GM12865 (cell line): ENCODE results near the gene KCNA1.

Source experiments
- DNase-seq: peaks from one replicate; pipeline ENCODE4 v3.0.0; 2010; ENCODE audit warnings: low read depth
- H3K4me3 ChIP-seq: 2 replicates; pipeline ENCODE4 v1.5.1; 2011; ENCODE audit warnings: mild to moderate bottlenecking, low read depth, low read length, control low read depth
- TF ChIP-seq, protein P1 (sequence below): IDR thresholded peaks from 2 replicates; pipeline ENCODE4 v1.5.1; 2011; ENCODE audit warnings: low read length, control low read depth, low read depth, inconsistent platforms; ENCODE audit not compliant: insufficient read depth; ENCODE audit errors: missing control alignments

The KCNA1 gene

DNA sequence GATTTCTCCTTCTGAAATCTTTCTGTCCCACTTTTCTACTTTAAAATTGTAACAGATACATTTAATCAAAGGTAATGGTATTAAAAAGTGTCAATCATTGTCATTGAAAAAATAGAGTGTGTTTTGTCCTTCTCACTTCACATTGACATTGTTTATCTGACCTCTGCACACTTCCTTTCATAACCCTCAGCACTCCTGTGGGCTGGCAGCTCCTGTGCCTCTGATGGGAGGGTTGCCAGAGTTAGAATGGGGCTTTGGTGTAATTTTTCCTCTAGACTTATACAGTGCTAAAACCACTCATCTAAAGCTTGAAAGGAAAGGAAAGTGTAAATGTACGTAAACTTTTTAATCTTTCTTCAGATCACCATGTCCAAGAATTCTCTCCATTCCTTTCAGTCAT, 23.7 kb downstream of the KCNA1 start:
- no peak for DNase-seq
- TF ChIP-seq, protein P1, sequence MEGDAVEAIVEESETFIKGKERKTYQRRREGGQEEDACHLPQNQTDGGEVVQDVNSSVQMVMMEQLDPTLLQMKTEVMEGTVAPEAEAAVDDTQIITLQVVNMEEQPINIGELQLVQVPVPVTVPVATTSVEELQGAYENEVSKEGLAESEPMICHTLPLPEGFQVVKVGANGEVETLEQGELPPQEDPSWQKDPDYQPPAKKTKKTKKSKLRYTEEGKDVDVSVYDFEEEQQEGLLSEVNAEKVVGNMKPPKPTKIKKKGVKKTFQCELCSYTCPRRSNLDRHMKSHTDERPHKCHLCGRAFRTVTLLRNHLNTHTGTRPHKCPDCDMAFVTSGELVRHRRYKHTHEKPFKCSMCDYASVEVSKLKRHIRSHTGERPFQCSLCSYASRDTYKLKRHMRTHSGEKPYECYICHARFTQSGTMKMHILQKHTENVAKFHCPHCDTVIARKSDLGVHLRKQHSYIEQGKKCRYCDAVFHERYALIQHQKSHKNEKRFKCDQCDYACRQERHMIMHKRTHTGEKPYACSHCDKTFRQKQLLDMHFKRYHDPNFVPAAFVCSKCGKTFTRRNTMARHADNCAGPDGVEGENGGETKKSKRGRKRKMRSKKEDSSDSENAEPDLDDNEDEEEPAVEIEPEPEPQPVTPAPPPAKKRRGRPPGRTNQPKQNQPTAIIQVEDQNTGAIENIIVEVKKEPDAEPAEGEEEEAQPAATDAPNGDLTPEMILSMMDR = no peak
- no peak overlapping the region for H3K4me3 ChIP-seq

DNA sequence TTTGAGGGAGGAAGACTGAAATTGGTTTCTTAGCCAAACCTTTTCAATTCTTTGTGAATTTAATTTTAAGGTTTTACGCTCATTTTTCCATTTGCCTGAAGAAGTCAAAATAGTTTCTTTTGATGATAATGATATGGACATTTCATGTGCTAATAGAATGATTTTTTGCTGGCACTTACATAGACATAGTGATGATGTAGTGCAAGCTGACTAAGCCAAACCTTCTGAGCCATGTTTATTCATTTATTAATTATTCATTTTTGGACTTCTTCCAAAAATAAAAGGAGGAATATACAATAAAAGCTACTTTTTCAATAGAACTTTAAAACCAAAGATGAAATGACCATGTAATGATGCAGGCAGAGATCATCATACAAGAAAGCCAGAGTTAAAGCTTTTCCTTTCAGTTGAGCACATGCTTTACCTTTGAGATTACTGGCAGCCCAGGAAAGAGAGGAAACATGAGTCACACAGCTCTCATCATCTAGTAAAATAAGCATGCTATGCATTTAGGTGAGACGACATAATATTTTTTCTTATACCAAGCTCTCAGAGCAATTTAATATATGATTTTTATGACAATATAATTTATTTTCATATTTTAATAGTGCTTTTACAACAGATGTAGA, 24.8 kb downstream of the KCNA1 start:
- TF ChIP-seq, protein P1 = no peak
- no peak overlapping the region for H3K4me3 ChIP-seq
- DNase-seq = no peak

DNA sequence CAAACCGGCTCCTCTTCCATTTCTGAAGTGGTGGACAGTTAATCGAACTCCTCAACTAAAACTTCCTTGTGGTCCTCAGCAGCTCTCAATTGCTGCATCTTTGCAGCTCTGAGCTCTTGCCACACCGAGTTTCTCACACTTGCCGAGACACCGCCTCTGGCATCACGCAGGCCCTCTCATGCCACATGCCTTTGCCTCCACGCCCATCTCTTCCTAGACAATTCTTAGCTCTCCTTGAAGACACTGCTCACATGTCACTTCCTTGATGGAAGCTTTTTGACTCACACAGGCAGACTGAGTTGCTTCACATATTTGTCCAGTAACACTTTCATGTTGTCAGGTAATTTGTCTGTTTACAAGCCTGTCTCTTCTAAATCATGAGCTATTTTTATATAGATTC, 29.2 kb downstream of the KCNA1 start:
- no peak for DNase-seq
- no peak overlapping the region for H3K4me3 ChIP-seq
- TF ChIP-seq, protein P1 = no peak

DNA sequence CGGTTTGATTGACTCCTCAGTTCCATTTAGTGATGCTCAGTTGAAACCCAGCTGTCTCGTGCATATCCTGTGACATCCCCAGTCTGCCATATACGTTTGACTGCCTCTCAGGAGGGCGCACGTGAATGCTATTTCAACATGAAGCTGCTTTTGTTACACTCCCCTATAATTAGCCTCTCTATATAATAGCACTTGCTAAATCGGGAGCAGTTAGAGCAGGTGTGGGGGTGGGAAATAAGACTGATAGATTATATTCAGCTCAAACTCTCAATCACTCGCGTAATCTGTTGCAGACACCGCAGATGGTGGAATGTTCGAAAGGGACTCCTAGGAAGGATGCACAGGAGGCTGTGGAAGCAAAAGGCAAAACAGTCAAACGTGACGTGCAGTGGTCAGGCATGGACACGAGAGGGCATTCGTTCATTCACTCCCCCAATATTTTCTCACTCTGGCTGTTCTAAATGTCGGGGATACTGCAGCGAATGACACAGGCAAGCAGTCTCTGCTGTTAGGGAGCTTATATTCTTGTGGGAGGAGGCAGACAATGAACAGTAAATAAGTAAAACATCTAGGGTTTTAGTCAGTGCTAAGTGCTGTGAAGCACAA, 29.8 kb downstream of the KCNA1 start:
- TF ChIP-seq, protein P1 = no peak
- DNase-seq = no peak
- H3K4me3 ChIP-seq = no peak overlapping the region

DNA sequence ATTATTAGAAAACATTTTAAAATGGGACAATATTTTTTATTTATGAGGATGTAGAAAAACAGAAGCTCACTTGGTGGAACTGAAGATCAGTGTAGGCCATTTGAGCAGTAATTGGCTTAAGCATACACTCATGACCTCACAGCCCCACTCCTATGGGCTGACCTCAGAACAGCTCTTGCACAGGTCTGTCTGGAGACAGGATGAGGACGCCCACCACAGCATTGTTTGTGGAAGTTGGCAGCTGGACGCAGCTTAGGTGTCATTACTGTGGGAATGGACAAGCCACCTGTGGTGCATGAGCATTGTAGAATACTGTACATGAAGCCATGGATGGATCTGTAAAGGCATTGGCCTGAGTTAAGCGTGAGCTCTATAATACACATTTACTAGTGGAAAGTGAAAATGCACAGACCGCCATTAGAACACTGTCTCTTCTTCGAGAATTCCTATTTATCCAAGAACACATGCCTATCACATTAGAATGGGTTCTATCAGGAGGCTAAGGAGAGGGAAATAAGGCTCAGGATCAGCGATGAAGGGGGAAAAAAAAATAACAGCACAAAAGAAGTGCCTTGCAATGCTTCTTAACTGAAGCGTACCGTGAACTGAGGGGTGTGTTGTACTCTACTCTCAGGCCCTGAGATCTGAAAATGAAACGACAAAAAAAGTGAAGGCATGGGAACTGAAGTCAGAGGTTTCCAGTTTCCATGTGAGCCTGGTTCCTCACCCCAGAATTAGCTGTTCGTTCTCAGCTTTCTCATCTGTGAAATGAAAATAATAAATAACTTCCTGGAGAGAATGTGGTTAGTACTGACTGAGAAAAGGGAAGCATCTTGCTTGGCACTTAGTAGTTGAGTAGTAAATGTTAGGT, 33.6 kb downstream of the KCNA1 start:
- peak; percentile 92 for DNase-seq
- TF ChIP-seq, protein P1 = no peak
- H3K4me3 ChIP-seq = peak overlapping the region; percentile 17

DNA sequence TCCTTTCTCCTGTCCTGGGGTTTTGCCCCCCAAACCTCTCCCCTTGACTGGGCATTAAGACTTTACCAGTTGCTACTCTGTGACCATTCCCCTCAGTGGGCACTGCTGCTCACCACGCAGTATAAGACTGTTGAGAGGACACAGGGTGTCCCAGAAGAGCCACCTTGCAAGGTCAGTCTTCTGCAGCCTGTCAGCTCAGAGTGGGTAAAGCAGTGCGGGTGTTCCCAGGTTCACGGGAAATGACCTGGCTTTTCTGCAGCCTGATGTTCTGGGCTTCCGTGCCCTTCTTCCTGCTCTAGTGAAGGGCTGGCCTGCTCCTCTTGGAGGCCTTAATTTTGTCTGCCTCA, 34.2 kb downstream of the KCNA1 start:
- H3K4me3 ChIP-seq = no peak overlapping the region
- no peak for DNase-seq
- TF ChIP-seq, protein P1 = no peak
